ENCODE measurements around the gene PAK2.
"Not testable (repeated sequence)": the region's sequence is repeated elsewhere in the genome, so short reads cannot be mapped to it uniquely, and the experiment has no call there.

PAK2 gene

GRCh38 chr3:196739671-196740480 lies at the start of gene PAK2:
TSS of gene PAK2 (plus strand) at chr3:196739857. CDS start at chr3:196782647, 42,790 bp downstream.
- peak; percentile 78 to 85 (median 81) for DNase-seq

- DNase-seq: no peak
Observed at GRCh38 chr3:196689941-196690660, 49.6 kb upstream of the PAK2 start.

GRCh38 chr3:196691386-196691785 lies 48.3 kb upstream of the PAK2 start:
- DNase-seq: no peak

- no peak for DNase-seq
Observed at GRCh38 chr3:196694202-196694638, 45.4 kb upstream of the PAK2 start.

GRCh38 chr3:196694941-196695848 lies 44.5 kb upstream of the PAK2 start:
- no peak for DNase-seq

GRCh38 chr3:196695849-196696226 lies 43.8 kb upstream of the PAK2 start:
- DNase-seq: no peak

- no peak for DNase-seq
Observed at GRCh38 chr3:196697270-196697669, 42.4 kb upstream of the PAK2 start.

- no peak for DNase-seq
Observed at GRCh38 chr3:196699749-196700148, 39.9 kb upstream of the PAK2 start.

GRCh38 chr3:196700801-196701200 lies 38.9 kb upstream of the PAK2 start:
- no peak for DNase-seq

GRCh38 chr3:196706327-196706726 lies 33.3 kb upstream of the PAK2 start:
- no peak for DNase-seq

GRCh38 chr3:196706731-196707130 lies 32.9 kb upstream of the PAK2 start:
- DNase-seq: no peak

- no peak for DNase-seq
Observed at GRCh38 chr3:196707566-196707965, 32.1 kb upstream of the PAK2 start.

GRCh38 chr3:196708467-196708866 lies 31.2 kb upstream of the PAK2 start:
- DNase-seq: no peak

GRCh38 chr3:196711838-196712513 lies 27.7 kb upstream of the PAK2 start, which contains the start of the genes CEP19 and PIGX:
TSS of gene CEP19 (minus strand) at chr3:196712250. CDS start at chr3:196708657, 3,593 bp downstream.
TSS of gene PIGX (plus strand) at chr3:196712377.
- DNase-seq: peak; percentile 73 to 82 (median 76)

GRCh38 chr3:196712514-196713413 lies 26.9 kb upstream of the PAK2 start:
- DNase-seq: peak in 3 of 4 experiments; percentile 37 to 70 (median 57)

GRCh38 chr3:196717162-196717561 lies 22.5 kb upstream of the PAK2 start:
- not testable (repeated sequence) for DNase-seq

- DNase-seq: no peak
Observed at GRCh38 chr3:196721097-196721496, 18.6 kb upstream of the PAK2 start.

- DNase-seq: no peak
Observed at GRCh38 chr3:196726788-196727675, 12.6 kb upstream of the PAK2 start.

- DNase-seq: no peak
Observed at GRCh38 chr3:196735751-196736150, 3.9 kb upstream of the PAK2 start.

Measured in activated CD4-positive, CD25-positive, alpha-beta regulatory T cell (primary cell).